GM13976 (cell line): ENCODE results near the gene DCLK1.

Source experiments
- DNase-seq: peaks from one replicate; pipeline ENCODE4 v3.0.0; 2012; ENCODE audit warnings: low spot score
- CTCF ChIP-seq: IDR thresholded peaks from 2 replicates; pipeline ENCODE4 v1.5.1; 2012; ENCODE audit warnings: borderline replicate concordance, mild to moderate bottlenecking; ENCODE audit not compliant: insufficient read depth; ENCODE audit errors: extremely low read depth, missing control alignments, control extremely low read depth
- in situ Hi-C: fragments of 300-500 bp; cut with MboI; formaldehyde crosslinking; loops from one replicate; pipeline ENCODE4 v1.12.0; 2022; ENCODE audit warnings: low sequenced_read_pairs, mixed read lengths, inconsistent platforms; ENCODE audit not compliant: unreplicated experiment

Gene DCLK1

DNA sequence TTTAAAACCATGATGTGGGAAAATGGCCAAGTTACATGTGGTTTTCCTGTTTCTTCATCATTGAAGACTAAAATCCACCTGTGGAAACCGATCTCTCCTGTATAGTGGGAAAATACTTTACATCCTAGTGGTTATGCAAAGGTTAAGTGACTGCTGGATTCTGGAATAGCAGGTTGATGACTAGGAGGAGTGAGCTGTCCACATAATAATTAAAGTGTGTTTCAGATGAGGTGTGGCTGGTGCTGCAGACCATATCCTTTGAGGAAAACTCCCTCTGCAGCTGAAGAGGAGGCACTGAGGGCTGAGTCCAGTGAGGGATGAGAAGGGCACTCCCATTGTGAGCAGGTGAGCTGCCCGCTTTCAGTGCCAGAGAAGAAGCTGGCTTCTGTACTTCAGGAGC lies 43.2 kb downstream of the DCLK1 start:
- in situ Hi-C loops, result no loop called here
- no peak for TF ChIP-seq CTCF
- DNase-seq, result no peak

GRCh38 chr13:36086117-36086516 lies 45.1 kb downstream of the DCLK1 start:
- DNase-seq, result no peak
- in situ Hi-C loops, result no loop called here
- TF ChIP-seq CTCF, result no peak

- in situ Hi-C loops, result no loop called here
- no peak for TF ChIP-seq CTCF
- no peak for DNase-seq
Observed at GRCh38 chr13:36084131-36084530, 47.1 kb downstream of the DCLK1 start.

DNA sequence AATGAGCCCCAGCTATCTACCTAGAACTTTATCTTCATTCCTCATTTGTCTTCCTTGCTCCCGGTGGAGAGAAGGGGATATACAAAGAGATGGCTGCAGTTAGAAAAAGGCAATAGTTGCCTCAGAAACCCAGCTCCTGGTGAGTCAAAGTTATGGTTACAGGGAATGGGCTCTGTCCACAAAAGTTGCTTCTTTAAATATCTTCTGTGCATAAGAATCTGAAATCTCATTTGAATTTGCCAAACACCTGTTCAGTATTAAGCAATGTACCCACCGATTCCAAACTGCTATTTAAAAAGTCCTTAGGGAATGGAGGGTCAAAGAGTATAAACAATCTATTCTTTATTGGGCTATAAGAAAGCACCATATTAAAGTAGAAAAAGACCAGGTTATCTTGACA lies 48.4 kb downstream of the DCLK1 start:
- no peak for TF ChIP-seq CTCF
- DNase-seq, result no peak
- in situ Hi-C loops, result no loop called here

- TF ChIP-seq CTCF, result no peak
- DNase-seq, result no peak
- in situ Hi-C loops, result no loop called here
Observed at GRCh38 chr13:36082396-36082795, 48.8 kb downstream of the DCLK1 start.

- no peak for DNase-seq
- in situ Hi-C loops, result no loop called here
- no peak for TF ChIP-seq CTCF
Observed at GRCh38 chr13:36076211-36076610, 55.0 kb downstream of the DCLK1 start.

GRCh38 chr13:36074659-36075058 lies 56.5 kb downstream of the DCLK1 start:
- DNase-seq, result no peak
- in situ Hi-C loops, result no loop called here
- TF ChIP-seq CTCF, result no peak
